Peyer's patch (tissue), 4 donors: ENCODE results near the gene DOCK8. TPM values are rescaled to one million over a fixed set of nuclear protein-coding genes. Genes with fewer than 3 reads are reported as not detected.

Source experiments
- DNase-seq, 3 donors: peaks; one replicate each; pipeline ENCODE4 v3.0.0-alpha.2; 2017 to 2019
- H3K27ac ChIP-seq, 4 donors: fragments of 200-600 bp; sonication (generic); one replicate each; pipeline ENCODE4 v1.5.1; 2016 to 2019
- H3K27me3 ChIP-seq, 2 donors: fragments of 200-600 bp; sonication (generic); one replicate each; pipeline ENCODE4 v1.5.1; 2019
- H3K36me3 ChIP-seq, 3 donors: fragments of 200-600 bp; sonication (generic); one replicate each; pipeline ENCODE4 v1.5.1; 2016 to 2019
- H3K4me1 ChIP-seq, 4 donors: fragments of 200-600 bp; sonication (generic); one replicate each; pipeline ENCODE4 v1.5.1; 2016 to 2019
- H3K4me3 ChIP-seq, 4 donors: fragments of 200-600 bp; sonication (generic); 1 replicate in 3 of 4; 2 replicates in 1 of 4; pipeline ENCODE4 v1.5.1; 2016 to 2019; ENCODE audit warnings: mild to moderate bottlenecking in 1 of 4
- H3K9me3 ChIP-seq, 4 donors: fragments of 200-600 bp; sonication (generic); one replicate each; pipeline ENCODE4 v1.5.1; 2016 to 2019; ENCODE audit warnings: mild to moderate bottlenecking in 1 of 4
- CTCF ChIP-seq, 6 experiments: fragments of 450-650 bp in 4 of 6; fragments of 200-600 bp in 2 of 6; sonication (generic) in 1 of 6; IDR thresholded peaks; one replicate each; pipeline ENCODE4 v1.5.1; 2017 to 2019; ENCODE audit warnings: antibody characterized with exemption in 6 of 6, mild to moderate bottlenecking in 3 of 6, moderate library complexity in 1 of 6
- POLR2A ChIP-seq, 2 donors: fragments of 450-650 bp; IDR thresholded peaks; one replicate each; pipeline ENCODE4 v1.5.1; 2017; ENCODE audit warnings: antibody characterized with exemption in 2 of 2, mild to moderate bottlenecking in 2 of 2, moderate library complexity in 2 of 2
- total RNA-seq, 4 donors: library from RNA; depleted of rRNA; stranded (reverse); fragments of >200 nt; gene quantifications; one replicate each; pipeline ENCODE4 v1.1.0, GENCODE V29; 2016

The DOCK8 gene
- total RNA-seq, 4 donors from 2014 or later: 14.4 to 119 (median 19.9) TPM

GRCh38 chr9:250039-250438, 35.4 kb downstream of the DOCK8 start:
- TF ChIP-seq CTCF (IDR thresholded peaks at IDR 0.05) (no peak), POLR2A (IDR thresholded peaks at IDR 0.05) (no peak)
- no peak for DNase-seq
- no peak overlapping the region for H3K27ac ChIP-seq
- no peaks in the 10 kb centered on the region for H3K4me1 ChIP-seq
- H3K27me3 ChIP-seq: no peaks in the 10 kb centered on the region
- H3K36me3 ChIP-seq: no peaks in the 10 kb centered on the region
- H3K4me3 ChIP-seq: no peak overlapping the region
- no peaks in the 10 kb centered on the region for H3K9me3 ChIP-seq

DNA sequence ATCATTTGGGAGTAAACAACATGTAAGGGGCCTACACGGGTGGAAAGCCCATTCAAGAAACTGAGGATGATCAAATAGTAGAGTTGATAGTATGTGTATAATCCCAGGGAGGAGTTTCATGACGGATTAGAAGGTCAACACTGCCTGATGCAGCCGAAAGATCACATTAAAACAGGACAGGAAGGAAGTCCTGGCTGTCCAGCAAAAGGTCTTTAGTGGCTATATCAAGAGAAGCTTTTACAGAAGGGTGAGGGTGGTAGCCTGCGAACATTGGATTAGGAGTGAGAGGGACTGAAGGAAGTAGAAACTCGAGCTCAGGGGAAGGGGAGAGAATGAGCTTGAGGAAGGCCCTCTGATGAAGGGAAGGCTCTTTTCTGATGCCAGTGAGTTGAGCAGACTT, 36.0 kb downstream of the DOCK8 start:
- no peaks in the 10 kb centered on the region for H3K9me3 ChIP-seq
- no peak overlapping the region for H3K4me3 ChIP-seq
- H3K27ac ChIP-seq: no peak overlapping the region
- no peaks in the 10 kb centered on the region for H3K4me1 ChIP-seq
- TF ChIP-seq POLR2A (IDR thresholded peaks at IDR 0.05) (no peak), CTCF (IDR thresholded peaks at IDR 0.05) (no peak)
- H3K27me3 ChIP-seq: no peaks in the 10 kb centered on the region
- H3K36me3 ChIP-seq: no peaks in the 10 kb centered on the region
- DNase-seq: no peak

- DNase-seq: no peak
- no peaks in the 10 kb centered on the region for H3K27me3 ChIP-seq
- H3K4me1 ChIP-seq: no peaks in the 10 kb centered on the region
- no peak overlapping the region for H3K4me3 ChIP-seq
- no peaks in the 10 kb centered on the region for H3K36me3 ChIP-seq
- TF ChIP-seq CTCF (IDR thresholded peaks at IDR 0.05) (no peak), POLR2A (IDR thresholded peaks at IDR 0.05) (no peak)
- H3K9me3 ChIP-seq: no peaks in the 10 kb centered on the region
- H3K27ac ChIP-seq: no peak overlapping the region
Measured at GRCh38 chr9:251398-251797, 36.7 kb downstream of the DOCK8 start.

DNA sequence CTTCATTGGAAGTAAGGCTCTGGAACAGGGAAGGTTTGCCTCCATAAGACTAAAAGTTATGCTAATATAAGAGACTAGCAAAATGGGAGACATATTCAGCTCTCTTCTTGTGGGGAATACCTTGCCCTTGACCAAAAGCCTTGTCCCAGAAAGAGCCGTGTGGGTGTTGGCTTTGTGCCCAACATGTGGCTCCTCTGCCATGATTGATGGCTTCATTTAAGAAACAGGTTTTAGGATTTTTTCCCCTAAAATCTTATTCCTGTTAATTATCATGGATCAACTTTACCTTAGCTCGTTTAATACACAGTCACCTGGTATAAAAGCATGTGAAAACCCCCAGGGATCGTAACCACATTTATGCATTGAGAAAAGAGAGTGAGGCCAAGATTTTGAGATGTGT, 38.9 kb downstream of the DOCK8 start:
- TF ChIP-seq CTCF (IDR thresholded peaks at IDR 0.05) (no peak), POLR2A (IDR thresholded peaks at IDR 0.05) (no peak)
- H3K4me1 ChIP-seq: no peaks in the 10 kb centered on the region
- H3K27me3 ChIP-seq: no peaks in the 10 kb centered on the region
- no peak overlapping the region for H3K27ac ChIP-seq
- H3K4me3 ChIP-seq: no peak overlapping the region
- no peaks in the 10 kb centered on the region for H3K9me3 ChIP-seq
- no peaks in the 10 kb centered on the region for H3K36me3 ChIP-seq
- DNase-seq: no peak

- no peaks in the 10 kb centered on the region for H3K9me3 ChIP-seq
- no peak for DNase-seq
- H3K27me3 ChIP-seq: no peaks in the 10 kb centered on the region
- no peak for TF ChIP-seq POLR2A (IDR thresholded peaks at IDR 0.05)
- TF ChIP-seq CTCF (IDR thresholded peaks at IDR 0.05): no peak
- H3K4me3 ChIP-seq: no peak overlapping the region
- H3K27ac ChIP-seq: no peak overlapping the region
- no peaks in the 10 kb centered on the region for H3K36me3 ChIP-seq
- H3K4me1 ChIP-seq: no peaks in the 10 kb centered on the region
Measured at GRCh38 chr9:254516-254915, 39.9 kb downstream of the DOCK8 start.

DNA sequence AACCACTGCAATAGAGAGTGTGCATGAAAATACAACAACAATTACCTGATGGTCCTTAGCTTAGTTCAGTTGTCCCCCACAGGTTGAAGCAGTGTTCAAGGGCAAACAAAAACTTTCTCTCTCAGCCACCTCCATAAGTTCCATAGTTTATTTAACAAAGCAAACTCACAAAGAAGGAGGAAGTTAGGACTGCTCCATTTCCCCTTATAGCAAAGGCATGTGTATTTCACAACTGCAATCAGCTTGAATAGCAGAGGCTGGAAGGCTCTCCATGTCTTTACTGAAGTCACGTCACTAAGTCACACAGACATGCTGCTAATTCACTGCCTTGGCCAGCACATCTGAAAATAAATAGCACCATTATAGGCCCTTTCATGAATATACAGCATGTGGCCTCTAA, 43.3 kb downstream of the DOCK8 start:
- DNase-seq: no peak
- H3K9me3 ChIP-seq: no peaks in the 10 kb centered on the region
- H3K27ac ChIP-seq: no peak overlapping the region
- no peak for TF ChIP-seq CTCF (IDR thresholded peaks at IDR 0.05)
- TF ChIP-seq POLR2A (IDR thresholded peaks at IDR 0.05): no peak
- no peaks in the 10 kb centered on the region for H3K4me1 ChIP-seq
- H3K27me3 ChIP-seq: no peaks in the 10 kb centered on the region
- no peaks in the 10 kb centered on the region for H3K36me3 ChIP-seq
- H3K4me3 ChIP-seq: no peak overlapping the region
